Right lobe of liver (tissue), 6 donors: Measurements from ENCODE around the gene RPA1. TPM values are rescaled to one million over a fixed set of nuclear protein-coding genes. Genes with fewer than 3 reads are reported as not detected.
A peak's percentile ranks its signal among the peaks of the same experiment; 100 is the strongest.

Experiments
- ATAC-seq, 4 donors: fragments of 200-7000 bp; cut with Tn5 transposase; one replicate each; pipeline ENCODE4 v1.9.1; 2020; ENCODE audit warnings: mild to moderate bottlenecking in 4 of 4, moderate library complexity in 4 of 4
- DNase-seq, 3 donors: peaks; one replicate each; pipeline ENCODE4 v3.0.0-alpha.2; 2020
- H3K27ac ChIP-seq, 3 donors: fragments of 200-600 bp; one replicate each; pipeline ENCODE4 v1.8.0; 2022
- H3K27me3 ChIP-seq, 2 donors: fragments of 200-600 bp; one replicate each; pipeline ENCODE4 v1.8.0; 2022
- H3K36me3 ChIP-seq, 4 donors: fragments of 200-600 bp; sonication (generic) in 1 of 4; one replicate each; pipeline versions ENCODE4 v1.5.1 to v1.8.0; 2017 to 2022; ENCODE audit warnings: control low read depth in 1 of 4
- H3K4me1 ChIP-seq, 4 donors: fragments of 200-600 bp; sonication (generic) in 1 of 4; one replicate each; pipeline versions ENCODE4 v1.5.1 to v1.8.0; 2017 to 2022; ENCODE audit warnings: control low read depth in 1 of 4
- H3K4me3 ChIP-seq, 3 donors: fragments of 200-600 bp; one replicate each; pipeline ENCODE4 v1.8.0; 2022
- H3K9me3 ChIP-seq, 4 donors: fragments of 200-600 bp; sonication (generic) in 1 of 4; one replicate each; pipeline versions ENCODE4 v1.5.1 to v1.8.0; 2017 to 2022; ENCODE audit warnings: control low read depth in 1 of 4
- CTCF ChIP-seq, 4 donors: fragments of 200-600 bp in 3 of 4; fragments of 450-650 bp in 1 of 4; IDR thresholded peaks; one replicate each; pipeline versions ENCODE4 v1.5.1 to v1.8.0; 2016 to 2022; ENCODE audit warnings: antibody characterized with exemption in 4 of 4, mild to moderate bottlenecking in 2 of 4
- POLR2A ChIP-seq: fragments of 450-650 bp; IDR thresholded peaks from one replicate; pipeline ENCODE4 v1.6.1; 2017; ENCODE audit warnings: antibody characterized with exemption, mild to moderate bottlenecking
- WGBS: methylation state at CpG from one replicate; pipeline ENCODE4 v1.1.6; 2018; ENCODE audit warnings: low coverage, low lambda C conversion rate; ENCODE audit not compliant: insufficient coverage; ENCODE audit errors: missing lambda C conversion rate; 5-methylcytosine and 5-hydroxymethylcytosine counted together
- intact Hi-C, 2 donors: fragments of 100-400 bp; cut with DNase I; formaldehyde crosslinking; loops; one replicate each; pipeline versions ENCODE4 v1.11.2 to v1.14.1; 2022
- total RNA-seq, 6 experiments: library from RNA; depleted of rRNA in 2 of 6; stranded (reverse); fragments of >200 nt in 2 of 6; fragmentation: NEBNext Ultra II Directional in 3 of 6; extraction: Animal tissue kit (Norgen Biotek cat#: 25700) in 3 of 6; gene quantifications; one replicate each; pipeline versions ENCODE4 v1.1.0 to v1.2.4, GENCODE V29; 2016 to 2023
- donor health status: DM: no; HTN: yes; CAD: no.
- donor health status: DM: no; HTN: no; CAD: no.
- donor health status: DM: no; HTN: no; CAD: no.
- donor health status: DM: no; HTN: yes; CAD: no.
- donor health status: DM: no; HTN: yes; CAD: no.

The RPA1 gene
- total RNA-seq, 6 experiments from 2014 or later, result 10.9 to 35.5 (median 29.2) TPM

DNA sequence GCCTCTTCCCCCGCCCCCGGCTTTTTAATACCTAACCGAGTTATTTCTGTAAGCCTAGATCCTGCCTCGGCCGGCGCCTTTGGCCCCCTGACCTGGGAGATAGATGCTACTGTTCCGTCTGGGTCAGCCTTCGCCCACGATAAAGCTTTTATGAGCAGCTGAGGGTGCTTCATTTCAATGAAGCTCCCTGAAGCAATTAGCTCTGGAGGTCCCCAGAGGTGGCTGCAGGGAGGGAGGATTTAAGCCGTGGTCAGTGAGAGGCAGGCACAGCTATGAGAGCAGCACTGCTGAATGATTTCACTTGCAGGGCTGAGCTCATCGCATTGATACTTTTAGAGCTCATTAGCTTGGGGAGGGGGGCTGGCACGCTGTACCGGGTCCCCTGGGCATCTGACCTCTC, 89.4 kb downstream of the RPA1 start:
- no peak for ATAC-seq
- intact Hi-C loops, result no loop called here
- Histone ChIP-seq H3K9me3 (no peaks in the 10 kb centered on the region), H3K4me1 (no peaks in the 10 kb centered on the region), H3K4me3 (no peak overlapping the region), H3K27ac (no peak overlapping the region), H3K36me3 (no peaks in the 10 kb centered on the region), H3K27me3 (no peaks in the 10 kb centered on the region)
- DNase-seq, result peak in 1 of 3 donors; percentile 20
- TF ChIP-seq POLR2A, result no peak
- no peak for TF ChIP-seq CTCF (IDR thresholded peaks at IDR 0.05)
- WGBS, result 80% methylated on average over 12 of the region's 13 CpGs

- DNase-seq, result no peak
- Histone ChIP-seq H3K4me1 (no peaks in the 10 kb centered on the region), H3K9me3 (no peaks in the 10 kb centered on the region), H3K27ac (no peak overlapping the region), H3K27me3 (no peaks in the 10 kb centered on the region), H3K4me3 (no peak overlapping the region), H3K36me3 (no peaks in the 10 kb centered on the region)
- ATAC-seq, result no peak
- 95% methylated on average over 12 of the region's 19 CpGs for WGBS
- intact Hi-C loops, result no loop called here
- TF ChIP-seq POLR2A (no peak), CTCF (IDR thresholded peaks at IDR 0.05) (no peak)
These were observed 91.1 kb downstream of the RPA1 start for GRCh38 chr17:1920948-1921351.

GRCh38 chr17:1928976-1929375, 99.2 kb downstream of the RPA1 start:
- no peak for ATAC-seq
- Histone ChIP-seq H3K27ac (no peak overlapping the region), H3K4me1 (peaks cover 0 to 10% (median 3%) of the 10 kb centered on the region in 4 donors), H3K36me3 (no peaks in the 10 kb centered on the region), H3K9me3 (no peaks in the 10 kb centered on the region), H3K27me3 (no peaks in the 10 kb centered on the region), H3K4me3 (no peak overlapping the region)
- TF ChIP-seq CTCF (IDR thresholded peaks at IDR 0.05) (no peak), POLR2A (no peak)
- WGBS, result 96% methylated on average over 4 of the region's 12 CpGs
- no peak for DNase-seq
- intact Hi-C loops, result no loop called here

DNA sequence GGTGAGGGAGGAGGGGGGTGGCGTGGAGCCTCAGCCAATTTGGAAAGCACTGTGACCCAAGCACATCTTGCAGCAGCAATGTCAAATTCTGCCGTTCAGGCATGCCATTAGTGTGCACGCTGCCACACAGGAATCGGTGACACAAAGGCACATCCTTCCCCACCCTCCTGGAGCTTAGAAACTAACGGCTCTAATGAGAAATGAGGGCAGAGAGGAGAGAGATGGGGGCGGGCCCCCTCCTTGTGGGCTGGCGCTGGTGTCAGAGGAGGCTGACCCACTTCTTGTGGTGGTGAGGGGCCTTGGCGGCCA, 100.5 kb downstream of the RPA1 start:
- WGBS, result 53% methylated on average over 2 of the region's 8 CpGs
- no peak overlapping the region for H3K27ac ChIP-seq
- H3K4me3 ChIP-seq, result no peak overlapping the region
- H3K9me3 ChIP-seq, result no peaks in the 10 kb centered on the region
- intact Hi-C loops, result no loop called here
- H3K27me3 ChIP-seq, result no peaks in the 10 kb centered on the region
- no peaks in the 10 kb centered on the region for H3K36me3 ChIP-seq
- DNase-seq (no peak), ATAC-seq (no peak)
- no peak for TF ChIP-seq CTCF (IDR thresholded peaks at IDR 0.05)
- no peak for TF ChIP-seq POLR2A
- peaks cover 0 to 10% (median 3%) of the 10 kb centered on the region in 4 donors for H3K4me1 ChIP-seq
